ENCODE results near the gene FHIT. TPM values are rescaled to one million over a fixed set of nuclear protein-coding genes. Genes with fewer than 3 reads are reported as not detected.
"Not testable (repeated sequence)": the region's sequence is repeated elsewhere in the genome, so short reads cannot be mapped to it uniquely, and the experiment has no call there.

FHIT gene
- total RNA-seq, 1 donor from 2014 or later, result 11.5 TPM

DNA sequence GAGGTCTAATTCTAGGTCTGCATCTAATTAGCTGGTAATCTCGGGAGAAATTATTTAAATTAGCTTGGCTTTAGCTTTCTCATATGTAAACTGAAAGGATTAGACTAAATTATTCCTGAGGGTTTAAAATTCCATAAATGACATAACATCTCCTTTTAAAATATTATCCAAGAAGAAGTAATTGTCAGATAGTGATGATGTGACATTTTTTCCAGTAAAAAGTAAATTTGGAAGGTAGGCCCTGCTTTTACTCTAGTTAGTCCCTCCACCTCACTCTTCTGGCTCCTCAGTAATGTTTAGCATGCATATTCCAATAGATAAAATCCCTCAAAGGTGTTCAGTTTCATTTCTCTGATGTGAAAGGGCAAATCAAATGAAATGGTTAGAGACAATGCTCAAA lies 215.7 kb downstream of the FHIT start:
- TF ChIP-seq, protein P1, sequence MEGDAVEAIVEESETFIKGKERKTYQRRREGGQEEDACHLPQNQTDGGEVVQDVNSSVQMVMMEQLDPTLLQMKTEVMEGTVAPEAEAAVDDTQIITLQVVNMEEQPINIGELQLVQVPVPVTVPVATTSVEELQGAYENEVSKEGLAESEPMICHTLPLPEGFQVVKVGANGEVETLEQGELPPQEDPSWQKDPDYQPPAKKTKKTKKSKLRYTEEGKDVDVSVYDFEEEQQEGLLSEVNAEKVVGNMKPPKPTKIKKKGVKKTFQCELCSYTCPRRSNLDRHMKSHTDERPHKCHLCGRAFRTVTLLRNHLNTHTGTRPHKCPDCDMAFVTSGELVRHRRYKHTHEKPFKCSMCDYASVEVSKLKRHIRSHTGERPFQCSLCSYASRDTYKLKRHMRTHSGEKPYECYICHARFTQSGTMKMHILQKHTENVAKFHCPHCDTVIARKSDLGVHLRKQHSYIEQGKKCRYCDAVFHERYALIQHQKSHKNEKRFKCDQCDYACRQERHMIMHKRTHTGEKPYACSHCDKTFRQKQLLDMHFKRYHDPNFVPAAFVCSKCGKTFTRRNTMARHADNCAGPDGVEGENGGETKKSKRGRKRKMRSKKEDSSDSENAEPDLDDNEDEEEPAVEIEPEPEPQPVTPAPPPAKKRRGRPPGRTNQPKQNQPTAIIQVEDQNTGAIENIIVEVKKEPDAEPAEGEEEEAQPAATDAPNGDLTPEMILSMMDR (IDR thresholded peaks at IDR 0.05; ENCODE audit: insufficient read depth, low read length, poor library complexity, severe bottlenecking), result no peak
- Histone ChIP-seq H3K27me3 (ENCODE audit: control insufficient read depth, insufficient read depth, low read length) (no peaks in the 10 kb centered on the region), H3K4me3 (ENCODE audit: low read depth, low read length) (no peak overlapping the region), H3K36me3 (ENCODE audit: control insufficient read depth, insufficient read depth, low read length) (no peaks in the 10 kb centered on the region)
- DNase-seq (ENCODE audit: low read depth), result no peak

DNA sequence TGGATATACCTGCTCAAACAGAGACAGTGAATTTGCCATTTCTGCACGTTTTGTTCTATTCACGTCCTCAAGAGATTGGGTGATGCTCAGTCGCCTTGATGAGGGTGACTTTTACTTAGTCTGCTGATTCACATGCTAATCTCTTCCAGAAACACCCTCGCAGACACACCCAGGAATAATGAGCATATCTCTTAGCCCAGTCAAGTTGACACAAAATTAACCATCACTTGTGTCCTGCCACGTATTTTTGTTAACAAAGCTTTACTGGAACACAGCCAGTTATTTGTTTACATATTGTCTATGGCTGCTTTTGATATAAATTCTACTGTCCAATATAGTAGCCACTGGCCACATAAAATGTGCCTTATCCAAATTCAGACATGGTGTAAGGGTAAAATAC lies 218.3 kb downstream of the FHIT start:
- TF ChIP-seq, protein P1 (IDR thresholded peaks at IDR 0.05; ENCODE audit: insufficient read depth, low read length, poor library complexity, severe bottlenecking), result no peak
- H3K4me3 ChIP-seq (ENCODE audit: low read depth, low read length), result no peak overlapping the region
- no peaks in the 10 kb centered on the region for H3K27me3 ChIP-seq (ENCODE audit: control insufficient read depth, insufficient read depth, low read length)
- H3K36me3 ChIP-seq (ENCODE audit: control insufficient read depth, insufficient read depth, low read length), result no peaks in the 10 kb centered on the region
- no peak for DNase-seq (ENCODE audit: low read depth)

DNA sequence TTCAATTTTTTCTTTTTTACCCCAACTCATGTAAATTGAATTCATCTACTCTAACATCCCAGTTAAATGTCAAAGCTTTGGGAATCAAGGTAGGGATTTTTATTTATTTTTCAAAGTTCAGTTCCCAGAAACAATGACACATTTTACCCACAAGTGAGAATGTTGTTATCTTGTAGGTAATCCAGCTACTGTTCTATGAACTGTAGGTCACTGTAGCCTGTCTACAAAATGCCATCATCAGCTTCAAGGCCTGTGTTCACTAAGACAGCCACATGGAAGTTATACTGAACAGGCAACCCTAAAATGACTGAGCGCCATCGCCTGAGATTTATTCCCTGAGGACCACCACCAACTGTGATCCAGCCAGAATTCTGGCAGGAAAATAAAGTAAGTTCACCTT lies 219.7 kb downstream of the FHIT start:
- TF ChIP-seq, protein P1 (IDR thresholded peaks at IDR 0.05; ENCODE audit: insufficient read depth, low read length, poor library complexity, severe bottlenecking), result no peak
- H3K27me3 ChIP-seq (ENCODE audit: control insufficient read depth, insufficient read depth, low read length), result no peaks in the 10 kb centered on the region
- no peak for DNase-seq (ENCODE audit: low read depth)
- H3K36me3 ChIP-seq (ENCODE audit: control insufficient read depth, insufficient read depth, low read length), result no peaks in the 10 kb centered on the region
- no peak overlapping the region for H3K4me3 ChIP-seq (ENCODE audit: low read depth, low read length)

DNA sequence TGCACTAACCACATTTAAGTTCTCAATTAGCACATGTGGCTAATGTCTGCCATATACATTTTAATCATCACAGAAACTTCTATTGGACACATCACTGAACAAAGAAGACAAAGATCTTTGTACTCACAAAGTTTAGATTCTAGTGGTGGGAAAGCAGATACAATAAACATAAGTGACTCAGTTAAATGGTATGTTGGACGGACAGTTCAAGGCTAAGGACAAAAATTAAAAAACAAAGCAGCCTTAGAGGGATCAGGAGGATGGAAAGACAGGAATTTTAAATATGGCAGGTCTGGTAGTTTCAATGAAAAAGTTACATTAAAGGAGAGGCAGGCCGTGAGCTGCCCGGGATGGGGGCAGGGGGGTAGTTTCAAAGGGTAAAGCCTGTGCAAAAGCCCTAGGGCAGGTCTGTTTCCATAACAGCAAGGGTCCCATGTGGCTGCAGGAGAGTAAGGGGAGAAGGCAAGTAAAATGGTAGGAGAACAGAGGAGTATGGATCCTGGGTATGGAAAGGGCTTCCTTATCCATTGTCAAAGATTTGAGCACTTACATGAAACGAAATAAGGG lies 220.7 kb downstream of the FHIT start:
- no peaks in the 10 kb centered on the region for H3K27me3 ChIP-seq (ENCODE audit: control insufficient read depth, insufficient read depth, low read length)
- TF ChIP-seq, protein P1 (IDR thresholded peaks at IDR 0.05; ENCODE audit: insufficient read depth, low read length, poor library complexity, severe bottlenecking), result no peak
- peak; percentile 16 for DNase-seq (ENCODE audit: low read depth)
- H3K36me3 ChIP-seq (ENCODE audit: control insufficient read depth, insufficient read depth, low read length), result no peaks in the 10 kb centered on the region
- H3K4me3 ChIP-seq (ENCODE audit: low read depth, low read length), result no peak overlapping the region

DNA sequence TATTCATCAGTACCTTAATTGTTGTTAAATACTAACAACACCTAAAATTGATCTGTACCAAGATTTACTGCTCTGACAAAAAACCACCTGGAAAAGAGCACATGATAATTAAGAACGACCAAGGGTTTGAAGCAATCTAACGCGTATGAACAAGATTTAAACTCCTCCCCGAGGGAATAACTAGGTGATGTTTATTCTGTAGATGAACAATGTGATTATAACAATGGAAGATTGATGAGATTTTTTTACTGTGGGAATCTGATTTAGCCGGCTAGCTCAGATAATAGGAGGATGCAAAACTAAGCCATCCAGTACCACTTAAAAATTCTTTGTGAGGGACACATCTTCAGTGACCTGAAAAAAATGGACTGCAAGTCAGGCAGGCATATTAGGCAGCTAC lies 222.1 kb downstream of the FHIT start:
- no peak for DNase-seq (ENCODE audit: low read depth)
- TF ChIP-seq, protein P1 (IDR thresholded peaks at IDR 0.05; ENCODE audit: insufficient read depth, low read length, poor library complexity, severe bottlenecking), result no peak
- Histone ChIP-seq H3K27me3 (ENCODE audit: control insufficient read depth, insufficient read depth, low read length) (no peaks in the 10 kb centered on the region), H3K4me3 (ENCODE audit: low read depth, low read length) (no peak overlapping the region), H3K36me3 (ENCODE audit: control insufficient read depth, insufficient read depth, low read length) (no peaks in the 10 kb centered on the region)

DNA sequence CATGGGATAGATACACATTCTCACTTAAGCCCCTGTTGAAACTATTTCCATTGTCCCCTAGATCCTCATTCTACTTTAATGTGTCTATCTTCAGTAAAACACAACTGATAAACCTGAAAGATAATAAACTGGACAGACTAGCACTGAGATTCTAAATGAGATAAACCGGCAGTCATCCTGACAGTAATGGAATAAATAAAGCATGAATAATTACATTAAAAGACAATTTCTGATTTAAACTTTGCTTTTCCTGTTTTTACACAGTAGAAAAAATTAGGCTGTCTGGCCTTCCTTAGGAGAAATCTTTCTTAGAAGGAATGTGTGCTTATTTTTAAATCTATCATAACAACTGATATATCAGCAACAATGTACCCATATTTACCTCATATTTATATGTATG lies 232.4 kb downstream of the FHIT start:
- TF ChIP-seq, protein P1 (IDR thresholded peaks at IDR 0.05; ENCODE audit: insufficient read depth, low read length, poor library complexity, severe bottlenecking), result no peak
- Histone ChIP-seq H3K36me3 (ENCODE audit: control insufficient read depth, insufficient read depth, low read length) (no peaks in the 10 kb centered on the region), H3K4me3 (ENCODE audit: low read depth, low read length) (no peak overlapping the region), H3K27me3 (ENCODE audit: control insufficient read depth, insufficient read depth, low read length) (no peaks in the 10 kb centered on the region)
- DNase-seq (ENCODE audit: low read depth), result no peak

DNA sequence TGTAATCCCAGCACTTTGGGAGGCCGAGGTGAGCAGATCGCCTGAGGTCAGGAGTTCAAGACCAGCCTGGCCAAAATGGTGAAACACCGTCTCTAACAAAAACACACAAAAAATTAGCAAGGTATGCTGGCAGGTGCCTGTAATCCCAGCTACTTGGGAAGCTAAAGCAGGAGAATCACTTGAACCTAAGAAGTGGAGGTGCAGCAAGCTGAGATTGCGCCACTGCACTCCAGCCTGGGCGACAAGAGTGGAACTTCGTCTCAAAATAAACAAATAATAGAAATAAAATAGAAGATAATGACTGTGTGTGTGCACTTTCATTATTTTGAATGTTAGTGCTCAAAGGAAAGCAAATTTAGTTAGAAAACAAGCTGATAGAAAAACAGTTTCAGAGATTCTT lies 234.2 kb downstream of the FHIT start:
- DNase-seq (ENCODE audit: low read depth); H3K4me3 ChIP-seq (ENCODE audit: low read depth, low read length); H3K27me3 ChIP-seq (ENCODE audit: control insufficient read depth, insufficient read depth, low read length); H3K36me3 ChIP-seq (ENCODE audit: control insufficient read depth, insufficient read depth, low read length): not testable (repeated sequence)

Data from kidney epithelial cell (primary cell).